HG03457 (cell line): ENCODE results near the gene RAB3B.
"Not testable (repeated sequence)": the region's sequence is repeated elsewhere in the genome, so short reads cannot be mapped to it uniquely, and the experiment has no call there.

Experiments
- ATAC-seq: cut with Tn5 transposase; IDR thresholded peaks from one replicate; pipeline ENCODE4 v1.9.1; 2021; ENCODE audit warnings: moderate number of reproducible peaks; ENCODE audit not compliant: unreplicated experiment

The RAB3B gene

GRCh38 chr1:51875836-51876235, 114.7 kb downstream of the RAB3B start:
- no peak for ATAC-seq

GRCh38 chr1:51875291-51875772, 115.2 kb downstream of the RAB3B start:
- no peak for ATAC-seq

- not testable (repeated sequence) for ATAC-seq
These were observed 117.2 kb downstream of the RAB3B start for GRCh38 chr1:51873270-51873669.

GRCh38 chr1:51871351-51871975, 119.0 kb downstream of the RAB3B start:
- ATAC-seq, result no peak

GRCh38 chr1:51870603-51871350, 119.7 kb downstream of the RAB3B start:
- no peak for ATAC-seq

GRCh38 chr1:51867479-51868232, 122.8 kb downstream of the RAB3B start:
- no peak for ATAC-seq

GRCh38 chr1:51863384-51863783, 127.1 kb downstream of the RAB3B start:
- ATAC-seq, result no peak

GRCh38 chr1:51861669-51862068, 128.8 kb downstream of the RAB3B start:
- no peak for ATAC-seq

GRCh38 chr1:51859735-51860134, 130.8 kb downstream of the RAB3B start:
- no peak for ATAC-seq

- ATAC-seq, result no peak
These were observed 131.2 kb downstream of the RAB3B start for GRCh38 chr1:51859333-51859732.

GRCh38 chr1:51858892-51859291, 131.6 kb downstream of the RAB3B start:
- no peak for ATAC-seq
